ENCODE measurements around the gene OAS3.
"Not testable (repeated sequence)": the region's sequence is repeated elsewhere in the genome, so short reads cannot be mapped to it uniquely, and the experiment has no call there.

Gene OAS3

GRCh38 chr12:112927925-112928324 lies 10.3 kb upstream of the OAS3 start:
- no peak for DNase-seq

- no peak for DNase-seq
Measured at GRCh38 chr12:112928978-112929377, 9.3 kb upstream of the OAS3 start.

GRCh38 chr12:112929715-112930114 lies 8.6 kb upstream of the OAS3 start:
- DNase-seq, result no peak

- DNase-seq, result no peak
Measured at GRCh38 chr12:112930350-112930749, 7.9 kb upstream of the OAS3 start.

- DNase-seq, result no peak
Measured at GRCh38 chr12:112932485-112933128, 5.7 kb upstream of the OAS3 start.

GRCh38 chr12:112933129-112933505 lies 5.2 kb upstream of the OAS3 start:
- no peak for DNase-seq

- no peak for DNase-seq
Measured at GRCh38 chr12:112936264-112936663, 2.0 kb upstream of the OAS3 start.

- no peak for DNase-seq
Measured at GRCh38 chr12:112936927-112937326, 1.3 kb upstream of the OAS3 start.

GRCh38 chr12:112938751-112939150 lies 477 bp downstream of the OAS3 start:
- no peak for DNase-seq

- DNase-seq, result no peak
Measured at GRCh38 chr12:112939761-112940381, 1.6 kb downstream of the OAS3 start.

GRCh38 chr12:112941528-112942335 lies 3.5 kb downstream of the OAS3 start:
- no peak for DNase-seq

- DNase-seq, result no peak
Measured at GRCh38 chr12:112942572-112942971, 4.3 kb downstream of the OAS3 start.

- no peak for DNase-seq
Measured at GRCh38 chr12:112944024-112944690, 5.9 kb downstream of the OAS3 start.

- DNase-seq, result no peak
Measured at GRCh38 chr12:112945515-112945914, 7.2 kb downstream of the OAS3 start.

GRCh38 chr12:112946236-112947000 lies 8.1 kb downstream of the OAS3 start:
- no peak for DNase-seq

GRCh38 chr12:112947314-112947713 lies 9.0 kb downstream of the OAS3 start:
- DNase-seq, result no peak

GRCh38 chr12:112947761-112948160 lies 9.5 kb downstream of the OAS3 start:
- DNase-seq, result no peak

GRCh38 chr12:112948806-112949205 lies 10.5 kb downstream of the OAS3 start:
- DNase-seq, result no peak

GRCh38 chr12:112950701-112951100 lies 12.4 kb downstream of the OAS3 start:
- no peak for DNase-seq

- DNase-seq, result not testable (repeated sequence)
Measured at GRCh38 chr12:112957125-112957524, 18.9 kb downstream of the OAS3 start.

- no peak for DNase-seq
Measured at GRCh38 chr12:112961074-112961473, 22.8 kb downstream of the OAS3 start.

- DNase-seq, result no peak
Measured at GRCh38 chr12:112961536-112961935, 23.3 kb downstream of the OAS3 start.

- DNase-seq, result no peak
Measured at GRCh38 chr12:112962561-112962960, 24.3 kb downstream of the OAS3 start.
